Left ventricle myocardium superior (tissue), 1 donor: ENCODE results near the gene SMDT1. TPM values are rescaled to one million over a fixed set of nuclear protein-coding genes. Genes with fewer than 3 reads are reported as not detected.
"Not testable (repeated sequence)": the region's sequence is repeated elsewhere in the genome, so short reads cannot be mapped to it uniquely, and the experiment has no call there.

ENCODE experiments used
- ATAC-seq: fragments of 200-7000 bp; cut with Tn5 transposase; one replicate; pipeline ENCODE4 v1.9.1; 2020; ENCODE audit warnings: mild to moderate bottlenecking, moderate library complexity
- DNase-seq: peaks from one replicate; pipeline ENCODE4 v3.0.0-alpha.2; 2020
- intact Hi-C: fragments of 100-400 bp; cut with micrococcal nuclease; formaldehyde crosslinking; loops from one replicate; pipeline ENCODE4 v1.11.0; 2022
- total RNA-seq: library from RNA; stranded (reverse); fragmentation: NEBNext Ultra II Directional; extraction: Animal tissue kit (Norgen Biotek cat#: 25700); gene quantifications from one replicate; pipeline ENCODE4 v1.2.1, GENCODE V29; 2021
- donor health status: DM: no; HTN: yes; CAD: no; lungs with severe emphysema.

The SMDT1 gene
- total RNA-seq, 1 donor from 2014 or later: 165 TPM

DNA sequence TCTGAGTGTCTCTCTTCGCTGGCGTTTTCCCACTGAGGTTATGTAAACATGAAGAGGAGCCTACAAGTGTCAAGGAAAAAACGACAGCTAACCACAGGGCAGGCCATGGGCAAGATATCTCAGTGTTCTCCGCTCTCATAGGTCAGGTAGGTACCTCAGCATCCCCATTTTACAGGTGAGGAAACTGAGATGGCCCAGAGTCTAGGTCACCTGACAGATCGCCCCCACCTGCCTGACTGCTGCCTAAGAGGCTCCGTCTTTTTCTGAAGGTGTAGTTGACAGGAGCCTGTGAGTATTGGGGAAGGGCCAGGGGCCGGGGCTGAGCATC is 11.9 kb downstream of the SMDT1 start:
- intact Hi-C loops: no loop called here
- DNase-seq (no peak), ATAC-seq (peak; percentile 2)

DNA sequence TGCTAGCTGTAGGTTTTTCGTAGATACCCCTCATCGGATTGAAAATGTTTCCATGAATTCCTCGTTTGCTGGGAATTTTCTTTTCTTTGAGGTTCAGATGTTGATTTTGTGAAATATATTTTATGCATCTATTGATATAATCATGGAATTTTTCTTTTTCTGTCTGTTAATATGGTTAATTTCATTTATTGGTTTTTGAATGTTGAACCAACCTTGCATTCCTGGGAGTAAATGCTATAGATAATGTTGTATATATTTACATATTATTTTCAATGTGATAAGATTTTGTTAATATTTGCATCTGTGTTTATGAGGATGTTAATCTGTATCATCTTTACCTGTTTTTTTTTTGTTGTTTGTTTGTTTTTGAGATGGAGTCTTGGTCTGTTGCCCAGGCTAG is 21.7 kb downstream of the SMDT1 start:
- ATAC-seq (no peak), DNase-seq (no peak)
- intact Hi-C loops: no loop called here

DNA sequence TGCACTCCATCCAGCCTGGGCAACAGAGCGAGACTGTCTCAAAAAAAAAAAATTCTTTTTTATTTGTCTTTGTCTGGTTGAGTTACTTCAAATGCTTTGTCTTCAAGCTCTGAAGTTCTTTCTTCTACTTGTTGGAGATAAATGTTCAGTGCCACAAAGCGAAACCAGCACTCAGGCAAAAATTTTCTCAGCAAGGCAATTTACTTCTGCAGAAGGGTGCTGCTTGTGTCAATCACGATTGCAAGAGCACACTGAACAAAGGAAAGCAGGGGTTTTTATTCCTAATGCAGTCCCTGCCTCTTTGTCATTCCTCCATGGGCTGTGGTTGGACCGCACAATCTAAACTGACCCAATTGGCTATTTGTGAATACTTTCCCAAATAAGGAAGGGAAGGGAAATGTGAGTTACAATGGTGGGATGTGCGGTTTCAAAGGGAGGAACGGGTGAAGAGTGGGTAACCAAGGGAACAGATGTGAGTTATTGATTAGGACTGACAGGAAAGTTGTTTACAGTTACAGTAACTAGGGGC is 24.9 kb downstream of the SMDT1 start:
- intact Hi-C loops, DNase-seq, ATAC-seq: not testable (repeated sequence)

DNA sequence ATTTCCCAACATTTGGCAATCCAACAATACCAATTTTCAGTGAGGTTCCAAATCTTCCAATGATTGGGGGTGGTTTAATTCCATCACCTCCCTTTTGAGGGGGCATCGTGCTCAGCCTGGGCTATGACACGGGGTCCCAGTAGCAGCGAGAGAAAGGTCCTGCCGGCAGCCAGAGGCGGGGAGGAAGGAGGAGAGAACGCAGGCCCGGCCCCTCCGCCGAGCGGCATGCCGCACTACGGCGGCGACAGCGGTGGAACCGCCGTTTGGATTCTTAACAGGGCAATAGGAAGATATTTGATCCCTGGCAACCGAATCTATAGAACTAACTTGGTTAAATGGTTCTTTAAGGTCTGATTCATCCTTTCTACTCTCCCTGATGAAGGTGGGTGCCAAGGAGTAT is 29.3 kb downstream of the SMDT1 start:
- ATAC-seq (no peak), DNase-seq (no peak)
- intact Hi-C loops: no loop called here

DNA sequence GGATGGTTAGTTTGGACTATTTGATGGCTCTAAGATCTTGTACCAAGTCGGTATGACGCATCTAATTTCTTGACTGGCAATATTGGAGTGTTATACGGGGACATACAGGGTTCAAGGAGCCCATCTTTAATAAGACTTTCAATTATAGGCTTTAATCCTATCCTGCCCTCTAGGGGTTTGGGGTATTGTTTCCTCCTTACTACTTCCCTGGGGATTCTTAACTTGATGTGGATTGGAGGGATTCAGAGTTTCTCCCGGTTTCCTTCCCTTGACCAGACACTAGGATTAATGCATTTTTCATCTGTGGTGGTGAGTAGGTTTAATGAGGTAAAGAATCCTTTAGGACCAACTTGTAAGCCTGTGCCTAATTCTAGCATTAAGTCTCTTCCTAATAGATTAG is 32.3 kb downstream of the SMDT1 start:
- ATAC-seq (no peak), DNase-seq (no peak)
- intact Hi-C loops: no loop called here

DNA sequence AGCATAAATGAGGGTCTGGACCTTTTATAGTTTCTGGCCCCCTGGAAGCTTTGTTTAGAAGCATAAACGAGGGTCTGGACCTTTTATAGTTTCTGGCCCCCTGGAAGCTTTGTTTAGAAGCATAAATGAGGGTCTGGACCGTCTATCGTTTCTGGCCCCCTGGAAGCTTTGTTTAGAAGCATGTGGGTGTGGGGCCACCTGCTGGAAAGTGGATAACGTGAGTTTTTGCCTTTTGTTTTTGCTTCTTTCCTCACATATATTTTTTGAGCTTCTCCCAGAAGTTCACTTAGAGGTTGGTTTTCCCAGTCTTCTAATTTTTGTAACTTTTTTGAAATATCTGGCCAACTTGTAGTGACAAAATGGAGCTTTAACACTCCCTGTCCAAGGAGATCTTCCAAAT is 33.3 kb downstream of the SMDT1 start:
- ATAC-seq, DNase-seq, intact Hi-C loops: not testable (repeated sequence)

DNA sequence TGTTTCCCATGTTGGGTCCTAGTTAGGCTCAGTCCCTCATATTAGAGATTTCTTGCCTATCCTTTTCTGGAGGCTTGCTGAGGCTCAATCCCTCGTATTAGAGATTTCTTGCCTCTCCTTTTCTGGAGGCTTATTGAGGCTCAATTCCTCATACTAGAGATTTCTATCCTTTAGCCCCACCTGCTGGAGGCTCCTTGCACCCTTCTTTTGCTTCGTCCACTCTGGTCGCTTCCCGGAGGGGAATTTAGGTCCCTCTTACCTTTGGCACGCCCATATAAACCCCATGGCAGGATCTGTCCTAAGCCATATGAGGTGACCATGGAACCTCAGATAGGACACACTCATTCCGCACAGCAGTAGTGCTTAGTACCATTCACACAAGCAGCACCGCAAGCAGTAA is 35.2 kb downstream of the SMDT1 start:
- DNase-seq (no peak), ATAC-seq (no peak)
- intact Hi-C loops: no loop called here

DNA sequence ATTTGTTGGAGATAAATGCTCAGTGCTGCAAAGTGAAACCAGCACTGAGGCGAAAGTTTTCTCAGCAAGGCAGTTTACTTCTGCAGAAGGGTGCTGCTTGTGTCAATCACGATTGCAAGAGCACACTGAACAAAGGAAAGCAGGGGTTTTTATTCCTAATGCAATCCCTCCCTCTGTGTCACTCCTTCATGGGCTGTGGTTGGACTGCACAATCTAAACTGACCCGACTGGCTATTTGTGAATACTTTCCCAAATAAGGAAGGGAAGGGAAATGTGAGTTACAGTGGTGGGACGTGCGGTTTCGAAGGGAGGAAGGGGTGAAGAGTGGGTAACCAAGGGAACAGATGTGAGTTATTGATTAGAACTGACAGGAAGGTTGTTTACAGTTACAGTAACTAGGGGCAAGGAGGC is 35.9 kb downstream of the SMDT1 start:
- intact Hi-C loops, ATAC-seq, DNase-seq: not testable (repeated sequence)

DNA sequence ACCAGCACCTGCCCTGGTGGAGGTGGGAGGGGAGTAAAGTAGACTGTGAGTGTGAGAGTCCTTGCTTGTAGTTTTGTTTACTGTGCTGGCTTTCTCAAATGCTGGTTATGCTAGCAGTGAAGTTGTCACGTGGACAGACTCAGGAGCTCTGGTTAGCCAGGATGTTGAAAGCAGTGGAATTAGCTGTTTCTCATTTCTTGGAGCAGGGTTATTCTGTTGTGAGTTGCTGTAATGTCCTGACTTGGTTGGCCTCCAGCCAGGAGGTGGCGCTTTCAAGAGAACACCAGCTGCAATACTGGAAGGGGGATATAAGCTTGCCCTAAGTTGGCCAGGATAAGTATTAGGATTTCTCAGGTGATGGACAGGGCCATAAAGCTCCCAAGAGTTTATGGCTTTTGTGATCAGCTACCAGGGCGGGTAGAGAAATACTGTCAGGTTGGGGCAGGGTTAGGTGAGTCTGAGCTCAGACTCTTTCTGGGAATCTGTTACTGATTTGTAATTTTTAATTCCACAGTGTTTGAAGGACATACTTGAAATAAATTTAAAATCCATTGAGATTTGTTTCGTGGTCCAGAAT is 37.4 kb downstream of the SMDT1 start:
- DNase-seq (no peak), ATAC-seq (no peak)
- intact Hi-C loops: no loop called here

DNA sequence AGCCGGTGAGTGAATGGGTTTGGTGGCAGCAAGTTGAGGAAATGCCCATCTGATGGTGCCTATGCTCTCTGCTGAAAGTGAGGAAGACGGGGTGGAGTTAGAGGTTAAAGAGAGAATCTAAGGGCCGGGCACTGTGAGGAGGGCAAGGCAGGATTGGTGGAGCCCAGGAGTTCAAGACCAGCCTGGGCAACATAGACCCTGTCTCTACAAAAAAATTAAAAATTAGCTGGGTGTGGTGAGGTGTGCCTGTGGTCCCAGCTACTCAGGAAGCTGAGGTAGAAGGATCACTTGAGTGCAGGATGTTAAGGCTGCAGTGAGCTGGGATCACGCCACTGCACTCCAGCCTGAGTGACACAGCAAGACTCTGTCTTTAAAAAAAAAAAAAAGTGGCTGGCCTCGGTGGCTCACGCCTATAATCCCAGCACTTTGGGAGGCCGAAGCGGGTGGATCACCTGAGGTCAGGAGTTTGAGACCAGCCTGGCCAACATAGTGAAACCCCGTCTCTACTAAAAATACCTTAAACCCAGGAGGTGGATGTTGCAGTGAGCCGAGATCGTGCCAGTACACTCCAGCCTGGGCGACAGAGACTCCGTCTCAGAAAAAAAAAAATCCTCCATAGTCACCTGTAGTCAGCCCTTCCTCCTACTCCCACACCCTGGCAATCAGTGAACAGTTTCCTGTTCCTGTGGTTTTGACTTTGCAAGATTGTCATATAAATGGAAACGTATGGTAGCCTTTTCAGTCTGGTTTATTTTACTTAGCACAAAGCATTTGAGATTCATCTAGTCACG is 40.9 kb downstream of the SMDT1 start:
- DNase-seq, ATAC-seq, intact Hi-C loops: not testable (repeated sequence)

DNA sequence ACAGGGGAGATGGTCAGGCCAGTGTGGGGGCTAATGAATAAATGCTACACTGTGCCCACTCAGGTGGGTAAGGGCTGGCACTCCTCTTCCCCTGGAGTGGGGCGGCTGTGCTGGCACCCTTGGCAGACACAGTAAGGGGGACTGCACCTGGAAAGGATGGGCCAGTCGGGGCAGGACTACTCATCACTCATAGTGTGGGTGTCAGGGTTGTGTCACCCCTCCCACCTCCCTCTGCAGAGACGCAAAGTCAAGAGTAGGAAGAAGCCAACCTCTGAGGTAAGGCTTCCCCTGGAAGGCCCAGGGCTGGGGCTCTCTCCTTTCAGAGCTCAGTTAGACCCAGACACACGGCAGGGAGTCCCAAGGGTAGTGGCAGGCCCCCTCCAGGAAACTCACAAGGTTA is 44.0 kb downstream of the SMDT1 start:
- intact Hi-C loops, DNase-seq, ATAC-seq: not testable (repeated sequence)

DNA sequence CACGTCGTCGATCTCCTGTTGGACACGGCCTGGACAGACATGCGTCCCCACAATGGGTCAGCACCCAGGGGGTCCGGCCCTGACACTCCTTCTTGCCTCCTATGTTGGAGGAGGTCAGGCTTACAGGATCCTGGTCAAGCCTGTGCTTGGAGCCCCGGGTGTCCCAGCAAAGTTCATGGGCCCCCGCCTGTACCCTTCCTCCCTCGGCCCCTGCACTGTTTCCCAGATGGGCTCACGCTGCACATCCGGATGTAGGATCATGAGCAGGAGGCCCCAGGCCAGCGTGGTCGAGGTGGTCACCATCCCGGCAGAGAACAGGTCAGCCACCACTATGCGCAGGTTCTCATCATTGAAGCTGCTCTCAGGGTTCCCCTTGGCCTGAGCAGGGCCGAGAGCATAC is 48.1 kb downstream of the SMDT1 start:
- ATAC-seq (no peak), DNase-seq (no peak)
- intact Hi-C loops: no loop called here

DNA sequence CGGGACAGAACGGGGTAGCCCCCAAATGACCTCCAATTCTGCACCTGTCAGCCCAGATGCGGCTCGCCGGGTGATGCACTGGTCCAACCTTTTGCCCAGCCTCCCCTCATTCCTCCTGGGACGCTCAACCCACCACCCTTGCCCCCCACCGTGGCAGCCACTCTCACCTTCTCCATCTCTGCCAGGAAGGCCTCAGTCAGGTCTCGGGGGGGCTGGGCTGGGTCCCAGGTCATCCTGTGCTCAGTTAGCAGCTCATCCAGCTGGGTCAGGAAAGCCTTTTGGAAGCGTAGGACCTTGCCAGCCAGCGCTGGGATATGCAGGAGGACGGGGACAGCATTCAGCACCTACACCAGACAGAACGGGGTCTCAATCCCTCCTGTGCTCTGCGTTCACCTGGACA is 48.5 kb downstream of the SMDT1 start:
- intact Hi-C loops, DNase-seq, ATAC-seq: not testable (repeated sequence)

DNA sequence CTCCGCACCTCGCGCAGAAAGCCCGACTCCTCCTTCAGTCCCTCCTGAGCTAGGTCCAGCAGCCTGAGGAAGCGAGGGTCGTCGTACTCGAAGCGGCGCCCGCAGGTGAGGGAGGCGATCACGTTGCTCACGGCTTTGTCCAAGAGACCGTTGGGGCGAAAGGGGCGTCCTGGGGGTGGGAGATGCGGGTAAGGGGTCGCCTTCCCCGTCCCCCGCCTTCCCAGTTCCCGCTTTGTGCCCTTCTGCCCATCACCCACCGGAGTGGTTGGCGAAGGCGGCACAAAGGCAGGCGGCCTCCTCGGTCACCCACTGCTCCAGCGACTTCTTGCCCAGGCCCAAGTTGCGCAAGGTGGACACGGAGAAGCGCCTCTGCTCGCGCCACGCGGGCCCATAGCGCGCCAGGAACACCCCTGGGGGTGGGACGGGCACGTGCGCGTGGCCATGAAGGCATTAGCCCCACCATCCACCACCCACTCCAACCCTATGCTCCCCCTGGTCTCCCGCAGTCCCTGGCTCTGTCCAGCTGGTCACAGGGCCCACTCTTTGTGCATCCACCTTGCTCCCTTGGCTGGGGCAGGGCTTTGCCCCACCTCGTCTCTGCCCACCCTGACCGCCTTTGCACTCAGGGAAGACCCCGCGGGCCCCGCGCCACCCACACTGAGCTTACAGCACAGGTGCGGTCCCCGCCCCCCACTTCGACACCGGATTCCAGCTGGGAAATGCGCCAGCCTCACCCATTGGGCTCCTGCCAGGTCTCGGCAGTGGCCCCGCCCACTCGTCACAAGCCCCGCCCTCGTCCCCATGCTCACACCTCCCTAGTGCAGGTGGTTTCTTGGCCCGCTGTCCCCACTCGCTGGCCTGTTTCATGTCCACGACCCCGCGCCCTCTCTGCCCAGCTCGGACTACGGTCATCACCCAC is 49.5 kb downstream of the SMDT1 start:
- intact Hi-C loops, DNase-seq: not testable (repeated sequence)
- ATAC-seq: peak; percentile 11

DNA sequence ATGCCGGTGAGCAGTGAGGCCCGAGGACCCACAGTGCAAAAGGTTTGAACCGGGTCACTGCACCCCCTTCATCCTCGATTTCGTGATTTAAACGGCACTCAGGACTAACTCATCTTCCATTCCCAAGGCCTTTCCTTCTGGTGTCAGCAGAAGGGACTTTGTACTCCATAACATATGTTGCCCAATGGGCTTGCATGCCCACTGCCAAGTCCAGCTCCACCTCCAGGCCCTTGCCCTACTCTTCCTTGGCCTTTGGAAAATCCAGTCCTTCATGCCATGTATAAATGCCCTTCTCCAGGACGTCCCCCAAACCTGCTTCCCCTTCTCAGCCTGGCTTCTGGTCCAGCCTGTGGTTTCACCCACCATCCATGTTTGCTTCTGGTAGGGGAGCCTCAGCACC is 50.7 kb downstream of the SMDT1 start:
- ATAC-seq, DNase-seq, intact Hi-C loops: not testable (repeated sequence)

DNA sequence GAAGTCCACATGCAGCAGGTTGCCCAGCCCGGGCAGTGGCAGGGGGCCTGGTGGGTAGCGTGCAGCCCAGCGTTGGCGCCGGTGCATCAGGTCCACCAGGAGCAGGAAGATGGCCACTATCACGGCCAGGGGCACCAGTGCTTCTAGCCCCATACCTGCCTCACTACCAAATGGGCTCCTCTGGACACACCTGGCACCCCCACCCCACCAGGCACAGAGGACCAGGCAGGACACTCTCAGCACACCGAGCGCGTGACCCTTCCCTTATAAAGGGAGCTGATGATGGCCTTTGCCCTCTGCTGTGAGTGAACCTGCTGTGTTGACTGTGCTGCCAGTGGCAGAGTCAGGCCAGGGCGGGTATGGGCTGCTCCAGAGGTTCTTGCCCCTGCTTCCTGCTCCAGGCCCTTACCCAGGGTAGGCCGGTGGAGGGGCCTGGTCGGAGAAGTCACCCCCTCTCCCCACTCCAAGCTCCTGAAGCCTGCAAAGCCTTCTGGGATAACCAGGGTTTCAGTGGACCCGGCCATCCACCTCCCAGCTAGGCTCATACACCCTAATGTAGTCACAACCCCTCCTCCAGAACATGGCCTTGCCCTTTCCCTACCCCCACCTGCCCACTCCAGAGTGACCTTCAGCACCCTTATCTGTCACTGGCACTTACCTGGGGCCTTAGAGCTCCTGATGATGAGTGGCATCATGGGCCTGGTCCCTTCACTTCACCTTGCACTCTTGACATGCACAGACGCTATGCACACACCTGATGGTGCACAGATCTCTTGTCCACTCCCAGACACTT is 51.3 kb downstream of the SMDT1 start, which contains the start of gene CYP2D6:
Gene CYP2D6, minus strand, starts transcription at position 172 of the 793 bp plus-strand sequence. Its CDS starts 19 bp downstream, at position 153.
- intact Hi-C loops, ATAC-seq, DNase-seq: not testable (repeated sequence)

DNA sequence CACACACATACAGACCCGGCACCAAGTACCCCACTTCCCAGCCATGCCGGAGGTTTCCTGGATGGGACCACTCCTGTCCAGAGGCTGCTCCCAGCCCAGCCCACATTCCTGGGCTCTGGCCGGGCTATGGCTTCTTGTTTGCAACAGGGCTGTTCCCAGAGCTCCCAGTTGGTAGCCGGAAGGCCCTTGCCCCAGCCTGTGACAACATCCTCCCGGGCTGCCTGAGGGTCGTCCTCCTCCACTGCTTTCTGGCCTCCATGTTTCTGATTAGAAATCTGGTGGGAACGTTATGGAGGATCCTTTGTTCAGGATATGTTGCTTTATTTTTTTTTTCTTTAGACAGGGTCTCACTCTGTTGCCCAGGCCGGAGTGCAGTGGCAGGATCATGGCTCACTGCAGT is 52.1 kb downstream of the SMDT1 start:
- ATAC-seq: no peak
- intact Hi-C loops: no loop called here
- DNase-seq: no peak

DNA sequence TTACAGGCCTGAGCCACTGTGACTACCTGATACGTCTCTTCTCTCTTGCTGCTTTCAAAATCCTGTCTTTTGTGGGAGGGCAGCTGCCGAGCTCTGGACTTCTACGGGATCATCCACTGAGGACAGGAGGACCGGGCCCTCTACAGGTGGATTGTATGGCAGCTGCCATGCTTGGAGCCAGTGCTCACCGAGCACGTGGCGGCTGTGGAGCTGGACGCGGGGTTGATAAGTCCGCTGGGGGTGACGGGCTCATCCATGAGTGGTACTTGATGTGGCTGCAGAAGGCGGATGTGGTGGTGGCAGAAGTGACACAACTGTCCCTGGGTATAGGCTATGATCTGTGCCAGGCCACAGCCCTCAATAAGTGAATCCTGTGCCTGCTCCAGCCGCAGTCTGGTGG is 53.0 kb downstream of the SMDT1 start:
- intact Hi-C loops: no loop called here
- DNase-seq (no peak), ATAC-seq (no peak)
